Prostate gland (tissue), 2 donors: Measurements from ENCODE around the gene GPATCH2.

ENCODE experiments used
- POLR2A ChIP-seq: fragments of 450-650 bp; IDR thresholded peaks from one replicate; pipeline ENCODE4 v1.6.1; 2016; ENCODE audit warnings: antibody characterized with exemption, mild to moderate bottlenecking
- POLR2AphosphoS5 ChIP-seq: sonication (generic); formaldehyde crosslinking; IDR thresholded peaks from one replicate; pipeline ENCODE4 v1.6.1; 2017; ENCODE audit warnings: antibody characterized with exemption
- TF ChIP-seq, protein P1 (sequence below), 4 experiments: fragments of 200-600 bp in 2 of 4; fragments of 450-650 bp in 2 of 4; sonication (generic) in 2 of 4; IDR thresholded peaks; 1 replicate in 3 of 4; 2 replicates in 1 of 4; pipeline ENCODE4 v1.5.1; 2016 to 2019; ENCODE audit warnings: antibody characterized with exemption in 4 of 4, mild to moderate bottlenecking in 2 of 4, moderate library complexity in 2 of 4

DNA sequence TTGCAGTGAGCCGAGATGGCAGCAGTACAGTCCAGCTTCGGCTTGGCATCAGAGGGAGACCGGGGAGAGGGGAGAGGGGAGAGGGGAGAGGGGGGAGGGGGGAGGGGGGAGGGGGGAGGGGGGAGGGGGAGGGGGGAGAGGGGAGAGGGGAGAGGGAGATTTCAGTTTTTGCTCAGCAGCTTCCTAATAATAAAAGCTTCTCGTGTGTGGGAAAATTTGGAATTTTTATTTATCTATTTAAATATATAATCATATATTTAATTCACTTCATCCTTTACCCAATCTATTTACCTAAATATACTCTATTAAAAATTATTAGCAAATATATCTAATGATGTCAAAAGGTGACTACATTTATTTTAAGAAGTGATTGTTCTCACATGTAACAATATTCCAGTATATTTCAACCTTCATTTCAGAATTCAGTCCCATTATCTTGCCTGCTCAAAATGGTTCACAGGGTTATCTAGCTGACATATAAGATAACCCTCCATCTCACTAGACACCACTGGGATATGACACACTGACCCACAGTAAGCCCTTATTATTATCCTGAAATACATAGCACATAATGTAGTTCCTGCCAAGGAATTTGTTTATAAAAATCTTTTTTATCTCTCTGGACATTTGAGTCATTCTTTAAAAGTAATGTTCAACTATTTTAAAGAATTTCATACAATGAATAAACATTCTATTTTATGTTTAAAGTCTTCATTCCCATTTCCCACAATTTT, 105.9 kb downstream of the GPATCH2 start:
- TF ChIP-seq POLR2AphosphoS5 (no peak), POLR2A (no peak)
- TF ChIP-seq, protein P1, sequence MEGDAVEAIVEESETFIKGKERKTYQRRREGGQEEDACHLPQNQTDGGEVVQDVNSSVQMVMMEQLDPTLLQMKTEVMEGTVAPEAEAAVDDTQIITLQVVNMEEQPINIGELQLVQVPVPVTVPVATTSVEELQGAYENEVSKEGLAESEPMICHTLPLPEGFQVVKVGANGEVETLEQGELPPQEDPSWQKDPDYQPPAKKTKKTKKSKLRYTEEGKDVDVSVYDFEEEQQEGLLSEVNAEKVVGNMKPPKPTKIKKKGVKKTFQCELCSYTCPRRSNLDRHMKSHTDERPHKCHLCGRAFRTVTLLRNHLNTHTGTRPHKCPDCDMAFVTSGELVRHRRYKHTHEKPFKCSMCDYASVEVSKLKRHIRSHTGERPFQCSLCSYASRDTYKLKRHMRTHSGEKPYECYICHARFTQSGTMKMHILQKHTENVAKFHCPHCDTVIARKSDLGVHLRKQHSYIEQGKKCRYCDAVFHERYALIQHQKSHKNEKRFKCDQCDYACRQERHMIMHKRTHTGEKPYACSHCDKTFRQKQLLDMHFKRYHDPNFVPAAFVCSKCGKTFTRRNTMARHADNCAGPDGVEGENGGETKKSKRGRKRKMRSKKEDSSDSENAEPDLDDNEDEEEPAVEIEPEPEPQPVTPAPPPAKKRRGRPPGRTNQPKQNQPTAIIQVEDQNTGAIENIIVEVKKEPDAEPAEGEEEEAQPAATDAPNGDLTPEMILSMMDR (IDR thresholded peaks at IDR 0.05): no peak
